ENCODE results near the gene POU2AF3. TPM values are rescaled to one million over a fixed set of nuclear protein-coding genes. Genes with fewer than 3 reads are reported as not detected.

POU2AF3 gene
- total RNA-seq, 4 donors from 2014 or later: 0.22 to 0.58 (median 0.46) TPM; not detected in 1

GRCh38 chr11:111357150-111358037, 59.0 kb downstream of the POU2AF3 start:
- DNase-seq (no peak), ATAC-seq (no peak)
- Histone ChIP-seq H3K36me3 (no peaks in the 10 kb centered on the region), H3K9me3 (no peaks in the 10 kb centered on the region), H3K4me3 (no peak overlapping the region), H3K4me1 (no peaks in the 10 kb centered on the region), H3K27ac (no peak overlapping the region), H3K27me3 (no peaks in the 10 kb centered on the region)
- intact Hi-C loops (cut with DNase I; ENCODE audit: low total_unique reads) (no loop called here), in situ Hi-C loops (cut with MboI; ENCODE audit: low sequenced_read_pairs in 4 of 4) (no loop called here)
- TF ChIP-seq CTCF (IDR thresholded peaks at IDR 0.05 in 4 of 5, conservative IDR thresholded peaks at IDR 0.05 in 1 of 5): no peak
- no peak for TF ChIP-seq POLR2A (IDR thresholded peaks at IDR 0.05)

Small RNAs within 50 kb of the gene (microRNA-seq; reads per million reads assigned to microRNA genes)
- gene MIR4491 (ENCODE audit: borderline replicate concordance in 2 of 2): 0 reads per million in 2 donors

Other genes starting within 250 kb of the POU2AF3 start
- gene POU2AF2, start 52.8 kb upstream of the POU2AF3 start, total RNA-seq: under 1 TPM in 3 of 4 donors, not detected in 1; 0.36 to 0.86 (median 0.51) TPM
- under 1 TPM in 2 of 4 donors, not detected in 2; 0.29 to 0.78 TPM for gene POU2AF1, start 80.7 kb downstream of the POU2AF3 start, total RNA-seq
- not detected for gene BTG4, start 213.8 kb downstream of the POU2AF3 start, total RNA-seq
- not detected for gene HOATZ, start 216.2 kb downstream of the POU2AF3 start, total RNA-seq
- 1 to 10 TPM in 1 of 4 donors, under 1 TPM in 2, not detected in 1; 0.46 to 3.7 (median 0.72) TPM for gene LAYN, start 242.2 kb downstream of the POU2AF3 start, total RNA-seq

Data from gastrocnemius medialis (tissue), 4 donors.